Activated CD8-positive, alpha-beta memory T cell treated with anti-CD3 and anti-CD28 coated beads, Interleukin-2, amount 10 ng/mL, durations not matched to agents 7 days and 5 days (primary cell): Measurements from ENCODE around the gene NCOR1. TPM values are rescaled to one million over a fixed set of nuclear protein-coding genes. Genes with fewer than 3 reads are reported as not detected.

Experiments used
- ATAC-seq: fragments of 150-1000 bp; cut with Tn5 transposase; one replicate; pipeline ENCODE4 v1.10.0; 2021; ENCODE audit warnings: moderate library complexity
- CTCF ChIA-PET: fragments of 350-600 bp; sonication (Branson Sonifier 250); formaldehyde crosslinking; loops from one replicate; lab custom pipeline; 2021; ENCODE audit warnings: antibody characterized with exemption; lab: Charles Lee
- DNase-seq: peaks from one replicate; pipeline ENCODE4 v3.0.0-alpha.2; 2020
- H3K27ac Mint-ChIP-seq: one replicate; pipeline ENCODE4 v1.8.0; 2021; ENCODE audit warnings: mild to moderate bottlenecking, mixed read lengths
- H3K27me3 Mint-ChIP-seq: one replicate; pipeline ENCODE4 v1.8.0; 2021; ENCODE audit warnings: mixed read lengths
- H3K36me3 Mint-ChIP-seq: one replicate; pipeline ENCODE4 v1.8.0; 2021; ENCODE audit warnings: mild to moderate bottlenecking, mixed read lengths
- H3K4me1 Mint-ChIP-seq: one replicate; pipeline ENCODE4 v1.8.0; 2021; ENCODE audit warnings: mixed read lengths
- H3K4me3 Mint-ChIP-seq: one replicate; pipeline ENCODE4 v1.8.0; 2021; ENCODE audit warnings: mild to moderate bottlenecking, moderate library complexity, mixed read lengths
- H3K9me3 Mint-ChIP-seq: one replicate; pipeline ENCODE4 v1.8.0; 2022; ENCODE audit warnings: low read depth, mixed read lengths
- total RNA-seq, 2 experiments: library from RNA; stranded (reverse); gene quantifications; one replicate each; pipeline ENCODE4 v1.2.3, GENCODE V29; 2021

NCOR1 gene
- total RNA-seq = 100 to 1,000 TPM; 166 to 175 TPM

DNA sequence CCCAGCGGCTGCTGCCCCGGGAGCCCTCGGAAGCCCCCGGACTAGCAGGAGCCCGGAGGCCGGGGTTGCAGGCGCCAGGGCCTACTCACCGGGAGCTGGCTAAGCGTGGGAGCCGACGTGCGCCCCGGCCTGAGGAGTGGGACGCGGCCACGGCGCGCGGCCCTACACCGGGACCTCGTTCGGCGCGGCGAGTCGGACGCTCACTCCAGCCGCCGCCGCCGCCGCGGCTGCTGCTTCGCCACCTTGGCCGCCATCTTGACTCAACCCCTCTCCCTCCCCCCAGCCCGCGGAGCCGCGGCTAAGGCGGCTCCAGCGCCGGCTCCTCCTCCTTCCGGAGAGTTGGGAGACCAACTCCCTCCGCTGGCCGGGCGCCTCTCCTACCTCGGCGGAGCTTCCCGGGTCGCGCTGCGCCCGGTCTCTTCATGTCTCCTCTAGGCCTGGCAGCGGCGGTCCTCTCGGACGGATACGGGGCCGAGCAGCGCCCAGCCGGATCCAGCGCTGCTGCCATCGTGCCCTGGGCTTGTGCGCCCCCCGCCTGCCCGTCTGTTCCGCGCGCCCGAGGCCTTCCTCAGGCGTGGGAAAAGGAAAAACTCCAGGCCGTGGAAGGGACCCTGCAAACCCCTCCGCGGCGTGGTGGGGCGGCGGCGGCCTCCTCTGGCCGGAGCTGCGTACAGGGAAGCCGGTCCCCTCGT, at the start of gene NCOR1:
Gene NCOR1 (minus strand): TSS at position 262 of the 692 bp plus-strand sequence. CDS start 20,965 bp downstream, outside the sequence.
- ATAC-seq (peak; percentile 87), DNase-seq (peak; percentile 93)
- Mint-ChIP-seq H3K9me3 (no peaks in the 10 kb centered on the region), H3K27ac (peak within 1 kb of the TSS; percentile 84), H3K36me3 (peaks cover 4% of the 10 kb centered on the region), H3K27me3 (no peaks in the 10 kb centered on the region), H3K4me3 (peak within 1 kb of the TSS; percentile 94), H3K4me1 (peaks cover 37% of the 10 kb centered on the region)
- CTCF ChIA-PET = interaction anchor here (0.5 to 1.6 kb wide), 11 partner anchors 15 to 374 kb away, joined by 3 to 5 read pairs (median 3); partner anchors contain the start of genes CENPV and UBB

DNA sequence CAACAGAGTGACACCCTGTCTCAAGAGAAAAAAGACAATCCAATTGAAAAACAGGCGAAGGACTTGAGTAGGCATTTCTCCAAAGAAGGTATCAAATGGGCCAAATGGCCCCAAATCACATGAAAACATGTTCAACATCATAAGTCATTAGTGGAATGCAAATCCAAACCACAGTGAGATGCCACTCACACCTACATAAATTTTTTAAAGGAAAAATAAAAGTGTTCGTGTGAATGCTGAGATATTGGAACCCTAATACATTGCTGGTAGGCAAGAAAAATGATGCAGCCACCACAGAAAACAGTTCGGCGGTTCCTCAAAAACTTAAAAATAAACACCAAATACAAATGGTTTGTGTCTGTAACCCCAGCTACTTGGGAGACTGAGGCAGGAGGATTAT, 46.9 kb upstream of the NCOR1 start:
- Mint-ChIP-seq H3K27me3 (no peaks in the 10 kb centered on the region), H3K36me3 (peaks cover 22% of the 10 kb centered on the region), H3K27ac (no peak overlapping the region), H3K9me3 (no peaks in the 10 kb centered on the region), H3K4me3 (no peak overlapping the region), H3K4me1 (peaks cover 4% of the 10 kb centered on the region)
- CTCF ChIA-PET = interaction anchor here (0.8 kb wide), 1 partner anchor 11 kb away, joined by 3 read pairs; no protein-coding TSS in a partner anchor
- DNase-seq (no peak), ATAC-seq (no peak)

DNA sequence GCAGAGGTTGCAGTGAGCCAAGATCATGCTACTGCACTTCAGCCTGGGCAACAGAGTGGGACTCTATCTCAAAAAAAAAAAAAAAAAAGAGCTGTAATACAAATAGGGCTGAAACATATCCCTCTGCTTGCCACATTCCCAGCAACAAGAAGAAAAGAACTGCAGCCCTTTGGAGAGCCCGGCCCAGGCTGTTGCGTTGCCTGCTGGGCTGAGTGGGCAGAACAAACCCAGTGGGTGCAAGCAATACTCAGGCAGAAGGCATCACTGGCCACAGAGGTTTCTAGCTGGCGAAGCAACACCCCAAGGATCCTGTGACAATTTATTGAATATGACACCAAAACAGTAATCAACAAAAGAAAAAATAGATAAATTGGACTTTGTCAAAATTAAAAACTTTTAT, 45.7 kb upstream of the NCOR1 start:
- H3K27me3 Mint-ChIP-seq = no peaks in the 10 kb centered on the region
- no peak overlapping the region for H3K4me3 Mint-ChIP-seq
- H3K9me3 Mint-ChIP-seq = no peaks in the 10 kb centered on the region
- DNase-seq (no peak), ATAC-seq (no peak)
- no peak overlapping the region for H3K27ac Mint-ChIP-seq
- CTCF ChIA-PET = interaction anchor here (0.8 to 0.9 kb wide), 2 partner anchors 11 to 13 kb away, joined by 3 to 4 read pairs; no protein-coding TSS in a partner anchor
- H3K4me1 Mint-ChIP-seq = no peaks in the 10 kb centered on the region
- H3K36me3 Mint-ChIP-seq = peaks cover 20% of the 10 kb centered on the region

DNA sequence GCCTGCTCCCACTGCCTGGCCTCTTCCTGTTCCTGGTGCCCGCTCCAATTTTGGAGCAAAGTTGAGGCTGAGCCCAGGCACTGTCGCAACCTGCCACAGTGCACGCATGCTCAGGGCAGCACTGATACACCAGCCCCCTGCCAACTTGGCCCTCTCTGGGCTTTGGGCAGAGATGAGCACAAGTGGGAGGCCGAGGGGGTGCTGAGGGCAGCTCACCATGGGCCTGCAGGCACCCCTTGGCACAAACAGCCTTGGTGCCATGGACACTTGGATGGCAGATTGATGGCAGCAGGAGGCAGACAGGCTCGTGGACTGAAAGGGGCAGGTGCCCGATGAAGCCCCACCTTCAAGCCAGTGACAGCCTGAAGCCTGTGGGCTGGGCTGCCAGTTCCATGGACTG, 44.6 kb upstream of the NCOR1 start:
- Mint-ChIP-seq H3K27ac (no peak overlapping the region), H3K4me1 (peaks cover 6% of the 10 kb centered on the region), H3K9me3 (no peaks in the 10 kb centered on the region), H3K4me3 (no peak overlapping the region), H3K36me3 (peaks cover 16% of the 10 kb centered on the region), H3K27me3 (no peaks in the 10 kb centered on the region)
- ATAC-seq (no peak), DNase-seq (no peak)
- CTCF ChIA-PET = no interaction called here

DNA sequence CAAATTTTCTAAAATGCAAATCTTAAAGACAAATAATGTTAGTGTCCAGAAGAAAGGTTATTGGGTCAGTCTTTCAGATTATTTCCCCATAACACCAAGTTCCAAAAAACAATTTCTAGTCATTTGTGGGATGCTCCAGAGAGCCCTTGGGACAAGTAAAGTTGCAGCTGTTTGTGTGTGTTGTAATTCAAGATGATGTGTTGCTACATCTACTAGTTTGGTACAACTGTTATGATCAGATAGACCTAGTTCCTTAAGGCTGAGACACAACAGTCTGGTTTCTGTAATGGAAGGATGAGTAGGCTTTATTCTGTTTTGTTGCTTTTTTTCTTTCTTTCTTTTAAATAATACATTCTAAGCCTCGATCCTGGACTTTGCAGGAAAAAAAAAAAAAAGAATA, 43.6 kb upstream of the NCOR1 start:
- peaks cover 15% of the 10 kb centered on the region for H3K36me3 Mint-ChIP-seq
- DNase-seq (no peak), ATAC-seq (no peak)
- CTCF ChIA-PET = no interaction called here
- no peaks in the 10 kb centered on the region for H3K9me3 Mint-ChIP-seq
- H3K27ac Mint-ChIP-seq = no peak overlapping the region
- peaks cover 6% of the 10 kb centered on the region for H3K4me1 Mint-ChIP-seq
- no peak overlapping the region for H3K4me3 Mint-ChIP-seq
- H3K27me3 Mint-ChIP-seq = no peaks in the 10 kb centered on the region

DNA sequence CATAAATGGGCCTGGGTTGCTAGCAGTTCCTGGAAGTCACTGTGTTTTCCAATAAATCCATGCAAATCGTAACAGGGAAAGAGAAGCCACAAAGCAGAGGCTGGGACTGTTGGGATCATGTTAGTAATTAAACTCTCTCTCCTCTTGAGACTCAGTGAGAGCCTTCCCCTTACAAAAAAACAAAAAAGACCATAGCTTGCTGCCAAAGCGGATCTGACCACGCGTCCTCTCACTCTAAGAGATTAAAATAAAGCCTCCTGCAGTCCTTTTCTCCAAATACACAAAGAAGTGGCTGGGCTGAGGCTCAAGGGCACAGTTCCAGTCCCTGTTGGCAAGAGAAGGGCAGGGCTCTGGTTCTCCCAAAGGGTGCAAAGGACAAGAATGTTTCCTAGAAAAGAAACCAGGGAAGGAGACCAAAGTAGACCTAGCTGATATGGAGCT, 40.2 kb upstream of the NCOR1 start:
- DNase-seq = no peak
- H3K4me3 Mint-ChIP-seq = no peak overlapping the region
- no peaks in the 10 kb centered on the region for H3K9me3 Mint-ChIP-seq
- no peak for ATAC-seq
- CTCF ChIA-PET = no interaction called here
- no peak overlapping the region for H3K27ac Mint-ChIP-seq
- H3K4me1 Mint-ChIP-seq = peaks cover 10% of the 10 kb centered on the region
- no peaks in the 10 kb centered on the region for H3K27me3 Mint-ChIP-seq
- peaks cover 14% of the 10 kb centered on the region for H3K36me3 Mint-ChIP-seq

DNA sequence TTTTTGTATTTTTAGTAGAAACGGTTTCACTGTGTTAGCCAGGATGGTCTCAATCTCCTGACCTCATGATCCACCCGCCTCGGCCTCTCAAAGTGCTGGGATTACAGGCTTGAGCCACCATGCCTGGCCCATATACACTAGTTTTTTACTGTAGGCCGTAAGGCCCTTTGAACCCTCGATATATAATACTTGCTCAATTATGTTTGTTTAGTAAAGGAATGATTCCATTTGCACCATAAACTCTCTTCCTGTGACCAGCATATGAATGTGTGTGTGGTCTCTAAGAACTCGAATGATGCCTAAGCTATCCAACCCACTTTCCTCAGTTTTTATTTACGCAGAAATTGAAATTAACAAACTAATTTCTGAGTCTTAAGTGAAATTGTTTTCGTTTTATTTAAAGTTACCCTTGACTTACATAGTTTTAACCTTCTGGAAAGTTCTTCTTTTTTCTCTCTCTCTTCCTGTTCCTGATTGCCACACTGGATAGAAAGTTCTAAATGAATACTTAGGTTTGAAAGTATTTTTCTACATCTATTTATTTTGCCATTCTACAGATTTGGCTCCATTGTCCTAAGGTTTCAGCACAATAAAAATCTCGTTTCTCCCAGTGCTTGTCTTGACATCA, 39.6 kb upstream of the NCOR1 start:
- Mint-ChIP-seq H3K27ac (no peak overlapping the region), H3K9me3 (no peaks in the 10 kb centered on the region), H3K36me3 (peaks cover 10% of the 10 kb centered on the region), H3K27me3 (no peaks in the 10 kb centered on the region), H3K4me1 (peaks cover 12% of the 10 kb centered on the region), H3K4me3 (no peak overlapping the region)
- CTCF ChIA-PET = no interaction called here
- DNase-seq = no peak
- ATAC-seq = no peak

DNA sequence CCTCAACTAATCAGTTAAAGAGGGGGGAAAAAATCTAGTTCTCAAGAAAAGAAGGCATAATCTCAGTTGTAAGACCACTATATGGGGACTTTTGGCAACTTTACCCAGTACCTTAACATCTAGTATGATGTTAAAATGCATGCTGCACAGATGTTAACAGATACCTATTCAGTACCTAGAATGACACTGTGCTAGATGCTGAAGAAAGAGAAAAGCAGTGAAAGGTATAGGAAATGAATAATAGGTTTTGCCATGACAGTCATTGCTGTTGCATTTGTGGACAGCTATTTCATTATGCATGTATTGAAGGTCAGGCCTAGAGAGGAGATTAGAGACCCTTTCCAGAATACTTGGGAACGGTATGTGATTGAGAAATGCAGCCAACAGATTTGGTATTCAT, 36.2 kb upstream of the NCOR1 start:
- Mint-ChIP-seq H3K9me3 (no peaks in the 10 kb centered on the region), H3K4me1 (peaks cover 12% of the 10 kb centered on the region), H3K36me3 (peaks cover 18% of the 10 kb centered on the region), H3K4me3 (no peak overlapping the region), H3K27me3 (no peaks in the 10 kb centered on the region), H3K27ac (no peak overlapping the region)
- ATAC-seq (no peak), DNase-seq (no peak)
- CTCF ChIA-PET = no interaction called here

DNA sequence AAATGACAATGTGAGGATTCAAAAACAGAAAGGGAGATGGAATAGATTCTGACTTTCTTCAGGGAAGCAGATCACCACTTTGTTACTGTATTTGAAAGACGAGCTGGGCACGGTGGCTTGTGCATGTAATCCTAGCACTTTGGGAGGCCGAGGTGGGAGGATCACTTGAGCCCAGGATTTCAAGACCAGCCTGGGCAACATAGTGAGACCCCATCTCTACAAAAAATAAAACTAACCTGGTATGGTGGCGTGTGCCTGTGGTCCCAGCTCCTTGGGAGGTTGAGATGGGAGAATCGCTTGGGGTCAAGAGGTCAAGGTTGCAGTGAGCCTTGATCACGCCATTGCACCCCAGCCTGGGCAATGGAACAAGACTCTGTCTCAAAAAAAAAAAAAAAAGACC, 35.7 kb upstream of the NCOR1 start:
- DNase-seq (no peak), ATAC-seq (no peak)
- Mint-ChIP-seq H3K27me3 (no peaks in the 10 kb centered on the region), H3K4me3 (no peak overlapping the region), H3K9me3 (no peaks in the 10 kb centered on the region), H3K27ac (no peak overlapping the region), H3K4me1 (peaks cover 12% of the 10 kb centered on the region), H3K36me3 (peaks cover 18% of the 10 kb centered on the region)
- CTCF ChIA-PET = interaction anchor here (0.5 to 1.3 kb wide), 2 partner anchors 10 to 119 kb away, joined by 3 to 4 read pairs; no protein-coding TSS in a partner anchor

DNA sequence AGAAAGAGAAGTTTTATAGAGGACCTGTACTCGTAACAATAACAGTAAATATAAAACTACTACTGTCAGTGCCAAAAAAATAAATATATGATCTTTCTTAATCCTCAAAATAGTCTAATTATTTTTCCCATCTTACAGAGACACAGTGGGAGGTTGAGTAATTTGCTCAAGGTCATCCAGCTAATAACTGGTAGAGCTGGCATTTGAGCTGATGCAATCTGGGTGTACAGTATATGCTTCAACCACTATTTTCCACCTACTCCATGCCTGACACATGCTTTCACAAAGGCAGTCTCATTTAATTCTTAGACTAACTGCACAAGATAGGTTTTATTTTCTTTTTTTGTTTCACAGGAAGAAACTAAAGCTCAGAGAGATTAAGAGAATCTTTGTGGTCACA, 35.3 kb upstream of the NCOR1 start:
- ATAC-seq (no peak), DNase-seq (no peak)
- Mint-ChIP-seq H3K4me1 (peaks cover 9% of the 10 kb centered on the region), H3K27me3 (no peaks in the 10 kb centered on the region), H3K36me3 (peaks cover 18% of the 10 kb centered on the region), H3K9me3 (no peaks in the 10 kb centered on the region), H3K27ac (no peak overlapping the region), H3K4me3 (no peak overlapping the region)
- CTCF ChIA-PET = interaction anchor here (0.5 to 1.3 kb wide), 2 partner anchors 10 to 118 kb away, joined by 3 to 4 read pairs; no protein-coding TSS in a partner anchor

DNA sequence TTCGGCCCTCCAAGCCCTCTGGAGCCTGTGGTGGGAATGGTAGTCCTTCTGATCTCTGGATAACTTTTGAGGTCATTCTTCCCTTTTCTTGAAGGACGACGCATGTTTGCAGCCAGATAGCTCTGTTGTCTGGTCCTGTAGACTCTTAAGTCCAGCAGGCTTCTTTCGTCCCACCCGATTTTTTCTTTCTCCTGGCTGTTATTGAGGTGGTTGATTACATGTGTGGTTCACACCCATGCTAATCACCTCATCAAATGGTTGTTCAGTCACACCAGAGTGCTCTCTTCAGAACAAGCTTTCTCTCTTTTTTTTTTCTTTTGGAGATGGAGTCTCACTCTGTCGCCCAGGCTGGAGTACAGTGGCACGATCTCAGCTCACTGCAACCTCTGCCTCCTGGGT, 32.3 kb upstream of the NCOR1 start:
- DNase-seq (no peak), ATAC-seq (no peak)
- Mint-ChIP-seq H3K4me1 (peaks cover 18% of the 10 kb centered on the region), H3K36me3 (peaks cover 16% of the 10 kb centered on the region), H3K4me3 (no peak overlapping the region), H3K27ac (no peak overlapping the region), H3K9me3 (no peaks in the 10 kb centered on the region), H3K27me3 (no peaks in the 10 kb centered on the region)
- CTCF ChIA-PET = no interaction called here

DNA sequence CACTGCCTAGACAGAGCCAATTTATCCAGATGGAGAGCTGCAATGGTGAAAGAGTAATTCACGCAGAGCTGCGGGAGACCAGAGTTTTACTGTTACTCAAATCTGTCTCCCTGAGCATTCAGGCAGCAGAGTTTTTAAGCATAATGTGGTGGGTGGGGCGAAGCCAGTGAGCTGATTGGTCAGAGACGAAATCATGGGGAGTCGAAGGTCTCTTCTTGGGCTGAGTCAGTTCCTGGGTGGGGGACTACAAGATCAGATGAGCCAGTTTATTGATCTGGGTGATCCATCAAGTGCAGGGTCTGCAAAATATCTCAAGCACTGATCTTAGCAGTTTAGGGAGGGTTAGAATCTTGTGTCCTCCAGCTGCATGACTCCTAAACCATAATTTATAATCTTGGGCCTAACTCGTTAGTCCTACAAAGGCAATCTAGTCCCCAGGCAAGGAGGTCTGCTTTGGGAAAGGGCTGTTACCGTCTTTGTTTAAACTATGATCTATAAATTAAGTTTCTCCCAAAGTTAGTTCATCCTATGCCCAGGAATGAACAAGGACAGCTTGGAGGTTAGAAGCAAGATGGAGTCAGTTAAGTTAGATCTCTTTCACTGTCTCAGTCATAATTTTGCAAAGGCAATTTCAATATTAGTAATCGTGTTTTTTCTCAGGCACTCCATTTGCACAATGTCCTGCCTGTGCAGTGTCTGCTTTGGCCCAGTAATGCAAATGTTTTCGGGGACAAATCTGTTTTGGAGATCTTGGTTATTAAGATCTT, 28.6 kb upstream of the NCOR1 start:
- Mint-ChIP-seq H3K36me3 (peaks cover 13% of the 10 kb centered on the region), H3K9me3 (no peaks in the 10 kb centered on the region), H3K4me1 (peaks cover 13% of the 10 kb centered on the region), H3K27me3 (no peaks in the 10 kb centered on the region), H3K4me3 (no peak overlapping the region), H3K27ac (peak overlapping the region; percentile 25)
- DNase-seq (peak; percentile 53), ATAC-seq (peak; percentile 53)
- CTCF ChIA-PET = interaction anchor here (1.5 kb wide), 1 partner anchor 9 kb away, joined by 3 read pairs; no protein-coding TSS in a partner anchor

DNA sequence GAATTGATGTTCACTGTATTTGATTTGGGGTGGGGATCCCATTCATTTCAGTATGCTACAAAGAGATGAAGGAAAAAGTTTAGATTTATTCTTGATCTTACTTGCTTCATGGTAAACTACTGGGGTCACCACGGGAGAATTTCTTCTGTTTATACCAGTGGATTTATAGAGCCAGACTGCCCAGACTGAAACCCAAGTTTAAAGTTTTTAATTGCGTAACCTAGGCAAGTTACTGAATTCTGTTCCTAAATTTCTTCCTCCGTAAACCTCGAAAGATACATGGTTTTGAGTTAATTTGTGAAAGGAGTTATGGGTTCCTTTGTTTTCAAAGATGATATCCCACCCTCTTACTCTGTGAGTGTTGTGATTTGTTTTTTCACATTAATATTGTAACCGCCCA, 28.1 kb upstream of the NCOR1 start:
- no peak overlapping the region for H3K4me3 Mint-ChIP-seq
- no peaks in the 10 kb centered on the region for H3K9me3 Mint-ChIP-seq
- CTCF ChIA-PET = no interaction called here
- no peak for DNase-seq
- no peak for ATAC-seq
- H3K27me3 Mint-ChIP-seq = no peaks in the 10 kb centered on the region
- peaks cover 13% of the 10 kb centered on the region for H3K4me1 Mint-ChIP-seq
- peaks cover 8% of the 10 kb centered on the region for H3K36me3 Mint-ChIP-seq
- no peak overlapping the region for H3K27ac Mint-ChIP-seq
